Endothelial cell of umbilical vein (primary cell): Measurements from ENCODE around the gene TTC22. TPM values are rescaled to one million over a fixed set of nuclear protein-coding genes. Genes with fewer than 3 reads are reported as not detected.

ENCODE experiments used
- BruUV-seq: library from RNA; stranded (reverse); fragments of 400-500 nt; replicated peaks from 2 replicates; lab custom pipeline; 2021; lab: Mats Ljungman, UMichigan
- CTCF ChIA-PET: fragments of 300-600, 350-600 bp; sonication (Branson Sonifier 250); formaldehyde crosslinking; loops from one replicate; lab custom pipeline; 2021; ENCODE audit warnings: antibody characterized with exemption, inconsistent platforms; lab: Charles Lee
- POLR2A ChIA-PET: fragments of 300-600, 350-600 bp; sonication (Branson Sonifier 250); formaldehyde crosslinking; loops from one replicate; lab custom pipeline; 2021; ENCODE audit warnings: antibody characterized with exemption, inconsistent platforms; lab: Charles Lee
- DNase-seq: peaks from one replicate; pipeline ENCODE4 v3.0.0-alpha.2; 2011; ENCODE audit warnings: low read depth, low spot score
- FAIRE-seq: peaks from 2 replicates; lab custom pipeline; 2011; peaks lifted over from hg19 to GRCh38; lab: Jason Lieb, UNC
- H2AFZ ChIP-seq: 2 replicates; pipeline ENCODE4 v1.6.0; 2012; ENCODE audit warnings: low read depth, low read length, control low read depth, inconsistent platforms
- H3K27ac ChIP-seq: 2 replicates; pipeline ENCODE4 v1.5.1; 2011; ENCODE audit warnings: low read depth, mild to moderate bottlenecking, control low read depth, low read length, moderate library complexity; ENCODE audit not compliant: insufficient read depth
- H3K27me3 ChIP-seq, 2 experiments: 2 replicates each; pipeline versions ENCODE4 v1.6.0 to v1.6.1; 2011; ENCODE audit warnings: low read length in 2 of 2, mixed read lengths in 1 of 2; ENCODE audit not compliant: control insufficient read depth in 2 of 2, insufficient read depth in 2 of 2
- H3K36me3 ChIP-seq, 2 experiments: 2 replicates in 1 of 2; 3 replicates in 1 of 2; pipeline ENCODE4 v1.5.1; 2011; ENCODE audit warnings: low read length in 2 of 2, mild to moderate bottlenecking in 1 of 2, moderate library complexity in 1 of 2; ENCODE audit not compliant: control insufficient read depth in 2 of 2, insufficient read depth in 2 of 2; ENCODE audit errors: extremely low read depth in 1 of 2
- H3K4me1 ChIP-seq: 3 replicates; pipeline ENCODE4 v1.5.1; 2011; ENCODE audit warnings: mild to moderate bottlenecking, low read length; ENCODE audit not compliant: control insufficient read depth, insufficient read depth; ENCODE audit errors: extremely low read depth
- H3K4me2 ChIP-seq: 2 replicates; pipeline ENCODE4 v1.6.1; 2011; ENCODE audit warnings: low read length, control low read depth, mixed read lengths; ENCODE audit not compliant: insufficient read depth
- H3K4me3 ChIP-seq, 3 experiments: fragments of 200-600 bp in 1 of 3; sonication (generic), shearing (Covaris generic) in 1 of 3; replicated peaks in 1 of 3; 2 replicates each; pipeline ENCODE4 v1.5.1; 2011 to 2016; ENCODE audit warnings: control low read depth in 3 of 3, low read length in 3 of 3, mild to moderate bottlenecking in 2 of 3, inconsistent platforms in 1 of 3, low read depth in 1 of 3, moderate library complexity in 1 of 3; ENCODE audit not compliant: insufficient read depth in 1 of 3
- H3K79me2 ChIP-seq: 2 replicates; pipeline ENCODE4 v1.6.0; 2012; ENCODE audit warnings: low read length, inconsistent platforms; ENCODE audit not compliant: control insufficient read depth, insufficient read depth
- H3K9ac ChIP-seq: replicated peaks from 2 replicates; pipeline ENCODE3; 2011; ENCODE audit warnings: low read length, control low read depth; ENCODE audit not compliant: insufficient read depth; ENCODE audit errors: extremely low read depth
- H3K9me1 ChIP-seq: replicated peaks from 3 replicates; pipeline ENCODE4 v1.6.0; 2011; ENCODE audit warnings: mild to moderate bottlenecking, low read length; ENCODE audit not compliant: control insufficient read depth, insufficient read depth; ENCODE audit errors: extremely low read depth
- H3K9me3 ChIP-seq: replicated peaks from 2 replicates; pipeline ENCODE4 v1.5.1; 2012; ENCODE audit warnings: low read length, inconsistent platforms; ENCODE audit not compliant: control insufficient read depth, insufficient read depth
- H4K20me1 ChIP-seq: replicated peaks from 2 replicates; pipeline ENCODE3; 2011; ENCODE audit warnings: mild to moderate bottlenecking, low read length; ENCODE audit not compliant: control insufficient read depth, insufficient read depth; ENCODE audit errors: extremely low read depth
- EZH2 ChIP-seq: IDR thresholded peaks from 2 replicates; pipeline ENCODE4 v1.6.1; 2012; ENCODE audit warnings: borderline replicate concordance, low read depth, mild to moderate bottlenecking, moderate library complexity, low read length, inconsistent platforms; ENCODE audit not compliant: severe bottlenecking
- FOS ChIP-seq: IDR thresholded peaks from 2 replicates; pipeline ENCODE4 v1.6.1; 2011; ENCODE audit warnings: mild to moderate bottlenecking, low read length, moderate library complexity, borderline replicate concordance; ENCODE audit not compliant: insufficient read depth
- GATA2 ChIP-seq: IDR thresholded peaks from 2 replicates; pipeline ENCODE4 v1.7.0; 2011; ENCODE audit warnings: low read depth, mild to moderate bottlenecking, moderate library complexity, mixed read lengths, low read length; ENCODE audit not compliant: insufficient read length, insufficient read depth
- JUN ChIP-seq: IDR thresholded peaks from 2 replicates; pipeline ENCODE4 v1.6.1; 2011; ENCODE audit warnings: borderline replicate concordance, low read depth; ENCODE audit not compliant: insufficient read length, insufficient read depth
- MYC ChIP-seq: IDR thresholded peaks from one replicate; pipeline ENCODE4 v1.6.1; 2011; ENCODE audit warnings: mild to moderate bottlenecking, low read depth, low read length
- POLR2A ChIP-seq: IDR thresholded peaks from 2 replicates; pipeline ENCODE4 v1.6.1; 2012; ENCODE audit warnings: low read depth, mild to moderate bottlenecking, control low read depth, low read length
- POLR2AphosphoS5 ChIP-seq: IDR thresholded peaks from 2 replicates; pipeline ENCODE4 v1.6.1; 2012; ENCODE audit warnings: low read depth, mild to moderate bottlenecking, control low read depth, low read length, moderate library complexity; ENCODE audit not compliant: insufficient read depth
- dilution Hi-C: fragments of 300-500 bp; cut with MboI; formaldehyde crosslinking; loops from one replicate; pipeline ENCODE4 v1.15.0; 2019; ENCODE audit warnings: low sequenced_read_pairs; ENCODE audit not compliant: extremely low pct_ligation_motif_present
- intact Hi-C: fragments of 100-400 bp; cut with micrococcal nuclease; formaldehyde crosslinking; loops from one replicate; pipeline ENCODE4 v1.10.0; 2022
- polyA plus RNA-seq, 4 experiments: library from polyadenylated mRNA; depleted of rRNA in 3 of 4; stranded (reverse) in 3 of 4; unstranded in 1 of 4; fragments of >200 nt; gene quantifications; 2 replicates each; pipeline versions ENCODE4 v1.2.1 to v1.2.3, GENCODE V29; 2011 to 2012; ENCODE audit warnings: missing spikeins in 1 of 4
- total RNA-seq: library from RNA; stranded (reverse); gene quantifications from 2 replicates; pipeline ENCODE4 v1.2.3, GENCODE V29; 2021
- TF ChIP-seq, protein P1 (sequence below): IDR thresholded peaks from 2 replicates; pipeline ENCODE4 v1.6.1; 2011; ENCODE audit not compliant: insufficient read depth, insufficient read length
- TF ChIP-seq, protein P2 (sequence below), 2 donors: IDR thresholded peaks; 1 replicate in 1 of 2; 2 replicates in 1 of 2; pipeline ENCODE4 v1.5.1; 2011; ENCODE audit warnings: low read length in 2 of 2, mild to moderate bottlenecking in 2 of 2, moderate library complexity in 2 of 2, control low read depth in 1 of 2, inconsistent platforms in 1 of 2, low read depth in 1 of 2; ENCODE audit not compliant: insufficient read depth in 1 of 2; ENCODE audit errors: extremely low read depth in 1 of 2

The TTC22 gene
- total and polyA plus RNA-seq, 2 donors (not counting 3 experiments of a cell fraction or from before 2014, with no cell fraction given): not detected

GRCh38 chr1:54764922-54765561 lies 36.1 kb downstream of the TTC22 start:
- Histone ChIP-seq H3K9ac (peak overlapping the region; percentile 25), H3K27ac (no peak overlapping the region), H3K4me3 (peak overlapping the region; percentile 27 to 76 (median 44)), H3K27me3 (peaks cover 0 to 9% of the 10 kb centered on the region in 2 experiments), H3K4me2 (peak overlapping the region; percentile 54), H3K4me1 (peaks cover 5% of the 10 kb centered on the region), H4K20me1 (no peaks in the 10 kb centered on the region), H3K9me3 (no peaks in the 10 kb centered on the region), H3K9me1 (no peaks in the 10 kb centered on the region), H3K79me2 (no peaks in the 10 kb centered on the region), H2AFZ (peak overlapping the region; percentile 42), H3K36me3 (no peaks in the 10 kb centered on the region)
- intact Hi-C loops: loop anchor here (1.0 to 10.0 kb wide), 4 partner anchors 50 to 430 kb away; partner anchors contain the start of genes DHCR24 and TTC4
- dilution Hi-C loops: no loop called here
- FAIRE-seq: no peak
- CTCF ChIA-PET: interaction anchor here (0.6 kb wide), 1 partner anchor 264 kb away, joined by 3 read pairs; no protein-coding TSS in a partner anchor
- POLR2A ChIA-PET: no interaction called here
- no peak for DNase-seq
- TF ChIP-seq, protein P1, sequence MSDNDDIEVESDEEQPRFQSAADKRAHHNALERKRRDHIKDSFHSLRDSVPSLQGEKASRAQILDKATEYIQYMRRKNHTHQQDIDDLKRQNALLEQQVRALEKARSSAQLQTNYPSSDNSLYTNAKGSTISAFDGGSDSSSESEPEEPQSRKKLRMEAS: no peak
- no peak for TF ChIP-seq FOS
- no peak for TF ChIP-seq GATA2
- TF ChIP-seq, protein P2, sequence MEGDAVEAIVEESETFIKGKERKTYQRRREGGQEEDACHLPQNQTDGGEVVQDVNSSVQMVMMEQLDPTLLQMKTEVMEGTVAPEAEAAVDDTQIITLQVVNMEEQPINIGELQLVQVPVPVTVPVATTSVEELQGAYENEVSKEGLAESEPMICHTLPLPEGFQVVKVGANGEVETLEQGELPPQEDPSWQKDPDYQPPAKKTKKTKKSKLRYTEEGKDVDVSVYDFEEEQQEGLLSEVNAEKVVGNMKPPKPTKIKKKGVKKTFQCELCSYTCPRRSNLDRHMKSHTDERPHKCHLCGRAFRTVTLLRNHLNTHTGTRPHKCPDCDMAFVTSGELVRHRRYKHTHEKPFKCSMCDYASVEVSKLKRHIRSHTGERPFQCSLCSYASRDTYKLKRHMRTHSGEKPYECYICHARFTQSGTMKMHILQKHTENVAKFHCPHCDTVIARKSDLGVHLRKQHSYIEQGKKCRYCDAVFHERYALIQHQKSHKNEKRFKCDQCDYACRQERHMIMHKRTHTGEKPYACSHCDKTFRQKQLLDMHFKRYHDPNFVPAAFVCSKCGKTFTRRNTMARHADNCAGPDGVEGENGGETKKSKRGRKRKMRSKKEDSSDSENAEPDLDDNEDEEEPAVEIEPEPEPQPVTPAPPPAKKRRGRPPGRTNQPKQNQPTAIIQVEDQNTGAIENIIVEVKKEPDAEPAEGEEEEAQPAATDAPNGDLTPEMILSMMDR (IDR thresholded peaks at IDR 0.05; ENCODE audit: extremely low read depth in 1 of 2, insufficient read depth in 1 of 2, low read depth in 1 of 2, low read length in 2 of 2): no peak
- TF ChIP-seq JUN: no peak
- TF ChIP-seq POLR2A: no peak
- TF ChIP-seq MYC: no peak
- no peak for TF ChIP-seq EZH2
- TF ChIP-seq POLR2AphosphoS5: no peak
- BruUV-seq: no TSS peak
